Glutamatergic neuron (in vitro differentiated cells): ENCODE data around the gene SATB1. TPM values are rescaled to one million over a fixed set of nuclear protein-coding genes. Genes with fewer than 3 reads are reported as not detected.

Source experiments
- DNase-seq: peaks from one replicate; pipeline ENCODE4 v3.0.0; 2022
- H3K27ac Mint-ChIP-seq: one replicate; pipeline ENCODE4 v1.8.0; 2020; ENCODE audit warnings: mild to moderate bottlenecking, mixed read lengths, inconsistent platforms; ENCODE audit not compliant: unreplicated experiment
- H3K27me3 Mint-ChIP-seq: one replicate; pipeline ENCODE4 v1.8.0; 2020; ENCODE audit warnings: mild to moderate bottlenecking, moderate library complexity, mixed read lengths, inconsistent platforms; ENCODE audit not compliant: unreplicated experiment
- H3K36me3 Mint-ChIP-seq: one replicate; pipeline ENCODE4 v1.8.0; 2020; ENCODE audit warnings: mild to moderate bottlenecking, mixed read lengths, inconsistent platforms; ENCODE audit not compliant: unreplicated experiment
- H3K4me1 Mint-ChIP-seq: one replicate; pipeline ENCODE4 v1.8.0; 2020; ENCODE audit warnings: mild to moderate bottlenecking, low read depth, mixed read lengths, inconsistent platforms; ENCODE audit not compliant: unreplicated experiment
- H3K4me3 Mint-ChIP-seq: one replicate; pipeline ENCODE4 v1.8.0; 2020; ENCODE audit warnings: mild to moderate bottlenecking, mixed read lengths, inconsistent platforms; ENCODE audit not compliant: unreplicated experiment
- H3K9me3 Mint-ChIP-seq: one replicate; pipeline ENCODE4 v1.8.0; 2020; ENCODE audit warnings: mild to moderate bottlenecking, moderate library complexity, mixed read lengths, inconsistent platforms; ENCODE audit not compliant: unreplicated experiment
- CTCF ChIP-seq: fragments of 200-600 bp; sonication (generic); IDR thresholded peaks from one replicate; pipeline ENCODE4 v1.5.0; 2021; ENCODE audit not compliant: partially characterized antibody, unreplicated experiment
- total RNA-seq: library from RNA; stranded (reverse); fragmentation: NEBNext Ultra II Directional; extraction: Animal tissue kit (Norgen Biotek cat#: 25700); gene quantifications from one replicate; pipeline ENCODE4 v1.2.1, GENCODE V29; 2021; ENCODE audit not compliant: unreplicated experiment

Gene SATB1
- total RNA-seq, 1 donor from 2014 or later: 80.5 TPM

DNA sequence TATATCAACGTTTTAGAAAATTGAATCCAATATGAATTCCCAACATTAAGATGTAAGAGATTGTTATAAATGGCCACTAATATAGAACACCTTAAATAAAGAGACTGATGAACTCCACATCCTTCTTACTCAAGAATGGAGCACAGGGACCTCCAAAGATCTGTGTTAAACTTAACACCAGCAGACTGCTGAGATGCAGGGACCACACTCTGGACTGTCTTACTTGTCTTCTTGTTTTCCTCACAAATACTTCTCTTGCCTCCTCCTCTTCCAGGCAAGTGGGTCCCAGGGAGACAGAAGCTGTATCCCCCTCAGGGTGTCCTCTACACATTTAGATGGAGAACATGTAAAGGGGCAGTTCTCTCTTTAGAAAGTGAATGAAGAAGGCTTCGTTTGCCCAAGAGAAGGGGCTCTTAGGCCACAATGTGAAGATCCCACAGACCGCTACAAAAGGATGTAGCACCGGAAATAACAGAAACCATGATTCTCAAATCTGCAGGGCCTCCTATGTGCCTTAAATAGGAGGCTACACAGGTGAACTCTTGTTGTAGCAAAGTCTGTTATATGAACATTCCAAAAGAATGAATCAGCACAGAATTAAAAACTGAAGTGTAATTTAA, 52.2 kb downstream of the SATB1 start:
- peaks cover 11% of the 10 kb centered on the region for H3K9me3 Mint-ChIP-seq
- H3K4me1 Mint-ChIP-seq: peaks cover 57% of the 10 kb centered on the region
- H3K27ac Mint-ChIP-seq: peak overlapping the region; percentile 22
- H3K27me3 Mint-ChIP-seq: peaks cover 5% of the 10 kb centered on the region
- TF ChIP-seq CTCF: no peak
- DNase-seq: no peak
- H3K4me3 Mint-ChIP-seq: no peak overlapping the region
- no peaks in the 10 kb centered on the region for H3K36me3 Mint-ChIP-seq

DNA sequence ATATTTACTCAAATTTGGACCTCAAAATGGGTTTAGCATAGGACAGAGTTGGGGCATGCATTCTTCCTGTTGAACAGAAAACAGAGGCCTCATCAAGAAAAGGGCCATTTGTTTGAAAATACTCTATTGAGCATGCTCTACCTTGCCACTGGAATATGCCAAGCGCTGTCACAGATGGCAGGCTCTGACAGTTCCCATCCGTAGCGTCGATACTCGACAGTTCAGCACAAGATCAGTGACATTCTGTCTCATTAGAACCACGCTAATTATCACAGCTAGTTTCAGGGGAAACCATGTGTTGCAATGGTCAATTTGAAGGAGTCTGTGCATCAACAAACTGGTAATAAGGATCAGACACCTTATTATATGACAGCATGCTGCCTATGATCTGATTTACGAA, 54.5 kb downstream of the SATB1 start:
- H3K4me3 Mint-ChIP-seq: peak overlapping the region; percentile 75

DNA sequence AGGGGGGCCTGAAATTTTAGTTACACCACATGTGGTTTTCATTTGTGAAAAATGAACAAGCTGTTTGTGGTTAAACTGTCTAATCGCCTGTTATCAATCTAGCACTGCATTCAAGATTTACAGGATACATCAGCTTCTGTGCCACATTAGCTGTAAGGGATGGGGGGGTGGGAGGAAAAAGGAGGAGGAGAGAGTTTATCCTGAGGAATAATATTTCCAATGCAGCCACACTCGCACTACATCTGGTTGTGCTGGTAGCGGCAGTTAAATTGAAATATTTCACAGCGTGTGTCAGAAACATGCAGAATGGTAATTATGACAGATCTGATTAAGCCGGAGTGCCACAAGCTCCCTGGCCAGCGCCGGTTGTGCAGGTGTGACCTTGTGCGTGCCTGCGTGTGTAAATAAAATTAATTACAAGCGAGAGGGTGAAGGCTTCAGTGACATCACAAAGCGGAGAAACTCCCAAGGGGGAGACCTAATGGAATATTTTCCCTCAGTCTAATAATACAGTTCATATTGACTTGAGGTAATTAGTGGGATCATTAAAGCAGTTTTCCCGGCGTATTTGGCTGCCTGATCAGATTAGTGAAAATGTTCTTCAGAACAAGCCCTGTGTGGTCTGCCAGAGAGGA, 55.5 kb downstream of the SATB1 start:
- Mint-ChIP-seq H3K4me1 (peaks cover 47% of the 10 kb centered on the region), H3K36me3 (no peaks in the 10 kb centered on the region), H3K9me3 (peaks cover 11% of the 10 kb centered on the region), H3K4me3 (peak overlapping the region; percentile 75), H3K27ac (peak overlapping the region; percentile 96), H3K27me3 (peaks cover 5% of the 10 kb centered on the region)
- DNase-seq: peak; percentile 51
- no peak for TF ChIP-seq CTCF

More for the DNA sequence above, 54.5 kb downstream of the SATB1 start:
- Mint-ChIP-seq H3K9me3 (peaks cover 11% of the 10 kb centered on the region), H3K27me3 (peaks cover 5% of the 10 kb centered on the region), H3K27ac (peak overlapping the region; percentile 96), H3K4me1 (peaks cover 55% of the 10 kb centered on the region), H3K36me3 (no peaks in the 10 kb centered on the region)
- DNase-seq: peak; percentile 53
- TF ChIP-seq CTCF: no peak

- no peak overlapping the region for H3K27ac Mint-ChIP-seq
- no peaks in the 10 kb centered on the region for H3K36me3 Mint-ChIP-seq
- no peak for DNase-seq
- TF ChIP-seq CTCF: no peak
- H3K4me1 Mint-ChIP-seq: peaks cover 32% of the 10 kb centered on the region
- H3K27me3 Mint-ChIP-seq: peaks cover 3% of the 10 kb centered on the region
- H3K9me3 Mint-ChIP-seq: peaks cover 11% of the 10 kb centered on the region
- no peak overlapping the region for H3K4me3 Mint-ChIP-seq
These were observed 58.9 kb downstream of the SATB1 start for GRCh38 chr3:18366258-18366657.

GRCh38 chr3:18363338-18363737, 61.8 kb downstream of the SATB1 start:
- TF ChIP-seq CTCF: no peak
- Mint-ChIP-seq H3K27me3 (no peaks in the 10 kb centered on the region), H3K4me3 (no peak overlapping the region), H3K27ac (no peak overlapping the region), H3K36me3 (no peaks in the 10 kb centered on the region), H3K4me1 (peaks cover 16% of the 10 kb centered on the region), H3K9me3 (no peaks in the 10 kb centered on the region)
- no peak for DNase-seq
